Astrocyte of the hippocampus (primary cell): ENCODE data around the gene ARHGEF11.
A peak's percentile ranks its signal among the peaks of the same experiment; 100 is the strongest.

Source experiments
- DNase-seq: peaks from one replicate; pipeline ENCODE4 v3.0.0; 2011; ENCODE audit warnings: low read depth, low spot score

Gene ARHGEF11

DNA sequence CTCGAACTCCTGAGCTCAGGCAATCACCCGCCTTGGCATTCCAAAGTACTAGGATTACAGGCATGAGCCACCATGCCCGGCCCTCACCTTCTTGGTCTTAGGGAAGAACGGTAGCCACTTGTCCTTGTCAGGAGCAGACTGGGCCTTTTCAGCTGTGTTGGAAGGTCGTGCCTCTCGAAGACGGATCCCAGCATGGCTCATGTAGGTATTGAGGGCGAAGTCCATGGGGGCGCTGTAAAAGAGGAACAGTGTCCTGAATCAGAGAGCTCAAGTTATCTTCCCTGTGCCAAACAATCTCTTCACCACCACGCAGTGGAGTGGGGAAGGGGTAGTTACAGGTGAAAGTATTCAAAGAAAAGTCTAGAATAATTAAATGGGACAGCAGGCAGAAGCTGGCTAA lies 89.2 kb downstream of the ARHGEF11 start:
- DNase-seq = no peak

DNA sequence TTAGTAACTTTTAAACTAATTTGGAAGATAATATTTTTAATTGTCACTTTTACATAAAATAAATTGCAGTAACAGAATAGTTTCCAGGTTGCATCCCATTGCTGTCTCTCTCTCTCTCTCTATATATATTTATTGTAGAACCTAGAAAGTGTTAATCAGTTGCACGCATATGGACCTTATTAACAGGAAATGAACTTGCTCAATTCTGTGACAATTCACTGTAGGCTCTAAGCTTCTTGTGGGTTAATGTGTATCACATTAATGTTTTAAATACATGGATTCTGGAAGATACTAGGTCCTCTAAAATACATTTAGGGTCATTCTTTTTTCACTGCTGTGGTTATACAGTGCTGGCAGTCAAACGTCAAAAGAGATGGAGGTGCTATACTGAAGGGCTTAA lies 92.0 kb downstream of the ARHGEF11 start:
- DNase-seq = no peak

DNA sequence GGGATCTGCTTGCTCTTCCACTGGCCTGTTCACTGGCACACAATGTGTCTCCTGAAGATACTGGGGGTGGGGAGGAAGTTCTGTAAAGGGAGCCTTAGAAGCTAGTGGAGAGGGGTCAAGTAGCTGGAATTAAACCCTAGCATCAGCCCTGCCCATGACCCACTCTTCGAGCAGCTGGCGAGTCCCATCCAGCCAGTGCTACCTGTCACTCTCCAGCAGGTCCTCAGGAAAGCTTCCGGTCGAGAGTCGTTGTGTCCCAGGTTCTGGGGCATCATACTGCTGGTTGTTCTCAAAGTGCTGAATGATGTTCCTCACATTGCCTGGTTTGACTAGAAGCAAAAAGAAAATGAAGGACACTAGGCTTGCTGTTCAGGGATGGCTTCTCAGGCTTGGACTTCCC lies 94.2 kb downstream of the ARHGEF11 start:
- DNase-seq = no peak

DNA sequence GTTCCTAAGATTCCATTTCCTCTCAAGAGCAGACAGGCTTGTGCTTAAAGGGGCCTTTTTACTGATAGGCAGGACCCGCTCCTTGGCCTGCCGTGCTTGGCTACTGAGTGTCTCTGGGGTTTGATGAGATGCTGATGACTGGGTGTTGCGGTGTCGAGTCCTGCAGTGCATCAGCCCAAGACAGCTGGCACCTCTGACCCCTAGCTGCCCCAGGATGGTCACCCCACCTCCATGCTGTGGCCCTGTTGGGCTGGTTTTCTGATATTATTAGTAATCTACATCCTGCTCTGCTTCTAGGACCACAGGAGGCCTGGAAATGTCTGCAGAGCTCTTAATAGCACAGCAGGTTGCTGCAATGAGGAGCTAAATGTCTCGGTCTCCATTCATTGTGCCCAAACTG lies 96.4 kb downstream of the ARHGEF11 start:
- DNase-seq = no peak

DNA sequence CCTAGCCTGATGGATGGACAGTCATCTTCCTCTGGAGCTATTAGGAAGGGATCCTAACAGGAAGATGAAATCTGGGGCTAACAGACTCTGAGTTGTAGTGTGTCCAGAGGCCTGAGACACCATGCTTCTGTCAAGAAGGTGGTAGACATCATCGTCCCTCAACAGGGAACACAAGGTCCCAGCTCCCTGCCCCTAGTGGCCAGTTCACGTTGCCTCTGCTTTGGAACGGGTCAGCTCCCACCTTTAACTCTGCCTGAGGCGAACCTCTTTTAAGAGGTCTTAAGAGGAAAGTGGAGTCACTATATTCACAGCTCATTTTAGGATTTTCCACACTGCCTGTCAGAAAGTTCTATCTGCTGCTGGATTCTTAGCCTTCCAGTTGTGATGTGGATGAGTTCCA lies 96.8 kb downstream of the ARHGEF11 start:
- DNase-seq = no peak

DNA sequence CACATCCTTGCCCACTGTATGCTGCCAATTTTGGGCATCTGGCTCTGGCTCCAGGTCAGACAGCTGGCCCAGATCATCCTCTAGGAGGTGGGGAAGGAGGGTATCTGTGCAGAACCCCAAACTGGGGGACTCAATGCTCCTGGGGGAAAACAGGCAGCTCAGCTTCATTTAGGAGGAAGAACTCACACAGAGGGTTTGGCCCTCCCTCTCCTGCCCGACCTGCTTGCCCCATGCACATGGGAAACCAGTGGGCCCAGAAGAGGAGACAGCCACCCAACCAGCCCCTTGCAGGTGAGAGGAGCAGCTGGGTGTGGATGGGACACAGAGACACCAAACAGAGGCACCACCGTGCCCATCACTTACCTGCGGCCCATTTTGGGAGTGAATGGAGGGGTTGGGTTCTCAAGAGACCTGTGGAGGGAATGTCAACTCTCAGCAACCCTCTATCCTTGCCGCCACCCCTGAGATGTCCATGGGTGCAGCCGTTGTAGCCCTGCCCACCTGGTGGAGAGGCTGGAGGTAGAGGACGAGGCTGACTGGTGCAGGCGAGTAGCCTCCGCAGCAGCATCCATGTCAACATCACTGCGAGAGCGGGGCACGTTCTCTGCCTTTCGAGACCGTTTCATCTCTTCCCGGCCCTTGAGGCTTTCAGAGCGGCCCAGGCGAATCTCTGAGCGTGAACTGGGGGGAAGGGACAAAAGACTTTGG lies 97.6 kb downstream of the ARHGEF11 start:
- DNase-seq = no peak

DNA sequence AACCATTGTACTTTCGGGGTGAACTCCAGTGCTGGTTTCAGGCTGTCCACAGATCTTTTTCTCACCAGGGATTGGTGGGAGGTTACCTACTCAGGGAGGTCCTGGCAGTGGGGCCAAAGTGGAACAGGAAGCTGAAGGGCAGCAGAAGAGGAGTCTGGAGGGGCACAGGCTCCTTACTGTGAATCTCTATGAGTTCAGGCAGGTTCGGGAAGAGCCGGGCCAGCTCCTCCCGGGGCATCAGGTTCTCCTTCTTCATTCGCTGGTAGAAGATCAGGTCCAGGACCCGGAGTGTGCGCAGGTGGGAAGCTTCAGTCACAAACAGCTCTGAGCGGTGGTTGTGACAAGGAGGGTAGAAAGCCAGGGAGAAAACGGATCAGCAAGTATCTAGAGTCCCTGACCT lies 98.4 kb downstream of the ARHGEF11 start:
- no peak for DNase-seq

DNA sequence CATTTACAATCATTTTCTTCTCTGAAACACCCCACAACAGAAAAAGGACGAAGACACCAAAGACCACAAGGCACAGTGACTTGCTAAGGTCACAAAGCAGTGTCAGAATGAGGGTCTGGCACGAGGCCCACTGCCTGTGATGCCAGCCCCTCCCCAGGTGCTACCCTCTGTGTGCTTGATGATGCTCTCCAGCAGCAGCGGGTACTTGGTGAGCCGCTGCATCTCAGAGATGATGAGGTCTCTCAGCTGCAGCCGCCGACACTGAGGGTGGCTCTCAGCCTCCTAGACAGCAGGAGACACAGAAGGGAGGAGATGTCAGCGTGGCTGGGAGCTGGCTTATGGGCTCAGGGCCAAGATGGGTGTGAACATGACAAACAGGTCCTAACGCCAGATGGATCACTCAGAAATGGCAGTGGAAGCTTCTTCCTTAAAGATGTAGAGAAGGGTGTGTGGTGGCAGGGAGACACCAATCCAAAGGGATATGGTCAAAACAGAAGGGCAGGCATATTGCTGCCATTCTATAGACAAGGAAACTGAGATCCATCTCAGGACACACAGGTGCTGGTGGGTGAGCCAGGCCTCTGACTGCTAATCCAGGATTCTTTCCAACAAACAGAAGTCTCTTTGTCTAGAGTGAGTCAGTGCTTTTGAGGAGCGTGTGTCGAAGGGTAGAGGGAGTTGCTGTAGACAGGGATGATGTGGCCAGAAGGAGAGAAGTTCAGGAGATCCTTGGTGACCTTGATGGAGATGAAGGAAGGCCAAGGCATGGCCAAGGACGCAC lies 99.5 kb downstream of the ARHGEF11 start:
- DNase-seq = peak; percentile 23

DNA sequence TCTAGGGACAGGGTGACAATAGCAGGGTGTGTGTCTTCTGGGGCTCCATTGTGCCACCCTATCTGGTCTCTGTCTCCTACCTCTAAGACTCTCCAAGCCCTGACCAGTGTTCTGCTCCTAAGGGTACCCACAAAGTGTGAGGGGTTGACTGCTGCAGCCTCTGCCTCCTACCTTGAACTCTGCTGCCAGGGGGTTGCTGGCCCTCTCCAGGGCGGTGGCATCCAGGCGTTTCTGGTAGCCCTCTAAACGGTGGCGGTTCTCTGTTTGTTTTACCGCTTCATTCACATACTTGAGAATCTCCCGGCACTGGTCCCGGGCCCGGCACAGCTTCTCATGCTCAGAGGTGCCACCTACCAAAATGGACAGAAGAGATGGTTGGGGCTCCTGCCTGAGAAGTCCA lies 100.7 kb downstream of the ARHGEF11 start:
- DNase-seq = no peak

DNA sequence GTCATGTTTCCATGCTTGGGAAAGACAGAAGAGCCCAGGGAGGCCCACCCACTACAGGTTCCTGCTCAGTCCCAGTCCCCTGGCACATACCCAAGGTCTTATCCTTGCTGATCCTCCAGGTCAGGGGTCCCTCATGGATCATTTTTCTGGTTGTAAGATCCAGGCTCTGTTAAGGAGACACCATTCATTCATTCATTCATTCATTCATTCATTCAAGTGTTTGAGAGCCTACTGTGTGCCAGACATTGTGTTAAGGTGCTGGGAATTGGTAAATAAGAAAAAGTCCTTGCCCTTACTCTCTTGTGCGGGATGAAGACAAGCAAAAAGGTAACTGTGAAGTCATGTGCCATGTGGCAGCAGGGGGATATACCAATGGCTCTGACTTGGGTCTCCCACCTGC lies 101.3 kb downstream of the ARHGEF11 start:
- no peak for DNase-seq

DNA sequence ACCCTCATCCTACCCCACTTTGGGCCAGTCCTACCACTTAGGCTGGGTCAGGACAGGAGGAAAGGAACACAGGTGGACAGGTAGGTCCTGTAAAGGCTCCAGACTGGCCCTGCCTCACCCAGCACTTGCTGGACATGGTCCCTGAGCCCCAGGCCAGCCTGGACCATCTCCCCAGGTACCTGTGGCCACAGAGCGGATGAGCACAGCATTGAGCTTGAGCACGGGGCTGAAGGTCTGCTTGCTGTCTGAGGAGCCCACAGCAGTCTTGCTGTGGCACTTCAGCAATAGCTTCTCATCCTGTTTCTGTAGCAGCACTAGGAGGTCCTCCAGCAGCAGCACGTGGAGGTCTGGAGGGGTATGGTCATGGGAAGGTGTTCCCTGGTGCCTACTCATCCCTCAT lies 101.8 kb downstream of the ARHGEF11 start:
- no peak for DNase-seq

DNA sequence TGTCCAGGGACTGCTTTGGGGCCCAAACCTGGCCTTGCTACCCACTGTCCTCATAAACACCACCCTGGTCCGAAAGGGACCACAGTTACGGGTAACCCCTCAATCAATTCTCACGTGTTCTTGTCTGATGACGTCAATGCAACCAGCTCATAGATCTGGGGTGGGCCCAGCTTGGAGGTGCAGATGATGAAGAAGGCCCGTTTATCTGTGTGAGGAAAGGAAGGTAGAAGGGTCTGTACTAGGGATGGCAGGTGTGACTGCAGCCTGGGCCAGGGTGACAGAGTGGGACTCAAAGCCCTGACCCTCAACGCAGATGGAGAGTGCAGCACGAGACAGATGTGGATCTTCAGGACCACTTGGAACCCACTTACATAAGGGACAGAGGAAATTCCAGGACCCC lies 103.0 kb downstream of the ARHGEF11 start:
- no peak for DNase-seq

DNA sequence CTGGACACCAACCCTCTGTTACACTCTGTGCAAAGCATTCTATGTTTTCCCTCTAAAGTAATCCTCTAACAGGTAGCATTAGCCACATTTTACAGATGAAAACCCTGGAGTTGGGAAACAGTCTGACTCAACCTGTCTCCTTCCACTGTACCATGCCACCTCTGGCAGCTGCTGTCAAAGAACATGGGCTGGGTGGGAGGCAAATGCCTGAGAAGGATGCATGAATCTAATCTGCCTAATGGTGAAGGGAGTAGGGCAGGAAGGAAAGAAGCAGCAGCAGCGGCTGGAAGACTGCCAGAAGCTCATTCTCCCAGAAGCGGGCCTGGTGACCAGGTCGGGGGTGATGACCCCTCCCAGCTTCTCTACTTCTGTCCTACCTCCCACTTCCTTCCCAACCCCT lies 103.4 kb downstream of the ARHGEF11 start:
- DNase-seq = no peak

DNA sequence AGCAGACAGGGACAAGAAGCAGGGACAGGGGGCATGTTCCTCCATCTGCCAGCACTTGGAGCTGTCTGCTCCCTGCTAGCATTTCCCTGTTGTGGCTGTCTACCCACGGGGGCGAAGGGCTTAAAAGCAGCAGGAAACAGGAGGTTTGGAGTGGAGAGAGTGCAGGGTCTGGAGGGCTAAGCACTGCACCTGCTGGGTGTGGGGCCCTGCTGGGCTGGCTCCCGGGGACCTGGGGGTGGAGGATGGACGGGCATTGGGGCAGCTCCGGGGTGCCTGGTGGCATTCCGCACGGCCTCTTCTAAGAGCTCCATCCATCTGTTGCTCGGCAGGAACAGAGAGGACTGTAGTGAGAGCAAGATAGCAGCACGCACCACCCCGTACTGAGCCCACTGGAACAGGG lies 103.9 kb downstream of the ARHGEF11 start:
- no peak for DNase-seq

DNA sequence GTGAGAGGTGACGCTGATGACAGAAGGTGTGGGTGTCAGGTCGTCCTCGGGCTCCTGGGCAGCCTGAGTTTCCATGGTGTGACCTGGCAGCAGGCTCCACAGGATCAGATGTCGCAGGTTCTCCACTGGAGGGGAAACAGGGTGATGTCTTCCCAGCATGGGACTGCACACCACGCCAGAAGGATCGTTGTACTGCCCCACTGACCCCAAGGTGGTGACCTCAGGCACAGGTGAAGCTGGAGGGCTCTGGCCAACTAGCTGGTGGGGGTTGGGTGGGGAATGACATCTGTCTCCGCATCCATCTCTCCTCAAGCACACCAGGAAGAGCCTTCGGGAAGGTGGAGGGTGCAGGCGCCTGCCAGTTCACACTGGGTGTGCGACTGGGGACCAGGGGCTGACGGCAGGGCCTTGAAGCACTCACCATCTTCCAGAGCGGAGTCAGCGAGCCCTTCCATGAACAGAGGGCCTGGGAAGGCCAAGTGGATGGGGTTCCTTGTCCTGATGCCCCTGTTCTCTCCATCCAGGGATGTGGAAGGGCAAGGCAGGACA lies 105.7 kb downstream of the ARHGEF11 start:
- DNase-seq = no peak

DNA sequence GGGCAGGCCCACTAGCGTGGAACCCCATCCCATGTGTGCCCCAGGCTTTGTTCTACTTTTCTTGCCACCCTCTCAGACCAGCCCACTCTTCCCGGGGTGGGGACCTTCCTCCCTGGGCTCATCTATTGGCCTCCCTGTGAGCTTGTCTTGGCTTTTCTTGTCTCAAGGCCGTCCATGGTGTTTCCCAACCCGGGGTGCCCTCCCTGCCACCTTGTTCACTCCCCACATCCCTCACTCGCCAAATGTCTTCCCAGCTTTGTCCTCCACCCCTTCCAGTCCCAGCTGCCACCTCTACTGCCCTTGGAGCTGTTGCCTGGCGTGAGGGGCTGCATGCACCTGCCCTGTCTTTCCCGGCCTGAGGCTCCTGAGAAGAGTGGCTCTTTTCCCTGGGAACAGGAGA lies 106.7 kb downstream of the ARHGEF11 start:
- DNase-seq = no peak

DNA sequence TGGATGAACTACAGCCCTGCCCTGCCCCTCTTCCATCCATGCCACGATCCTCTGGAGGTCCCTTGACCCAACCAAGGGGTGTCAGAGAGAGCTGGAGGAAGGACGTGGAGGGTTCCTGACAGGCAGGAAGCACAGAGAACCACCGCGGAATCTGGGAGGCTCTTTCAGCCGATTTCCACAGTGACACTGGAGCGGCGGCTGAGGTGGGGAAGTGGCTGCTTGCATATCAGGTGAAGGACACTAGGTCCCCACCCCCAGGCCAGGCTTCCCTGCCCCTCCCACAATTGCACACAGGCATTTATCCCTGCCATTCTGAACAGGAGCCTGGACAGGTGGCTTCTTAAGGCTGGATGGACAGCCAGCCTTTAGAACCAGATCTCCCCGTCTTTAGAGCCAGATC lies 107.7 kb downstream of the ARHGEF11 start:
- no peak for DNase-seq

DNA sequence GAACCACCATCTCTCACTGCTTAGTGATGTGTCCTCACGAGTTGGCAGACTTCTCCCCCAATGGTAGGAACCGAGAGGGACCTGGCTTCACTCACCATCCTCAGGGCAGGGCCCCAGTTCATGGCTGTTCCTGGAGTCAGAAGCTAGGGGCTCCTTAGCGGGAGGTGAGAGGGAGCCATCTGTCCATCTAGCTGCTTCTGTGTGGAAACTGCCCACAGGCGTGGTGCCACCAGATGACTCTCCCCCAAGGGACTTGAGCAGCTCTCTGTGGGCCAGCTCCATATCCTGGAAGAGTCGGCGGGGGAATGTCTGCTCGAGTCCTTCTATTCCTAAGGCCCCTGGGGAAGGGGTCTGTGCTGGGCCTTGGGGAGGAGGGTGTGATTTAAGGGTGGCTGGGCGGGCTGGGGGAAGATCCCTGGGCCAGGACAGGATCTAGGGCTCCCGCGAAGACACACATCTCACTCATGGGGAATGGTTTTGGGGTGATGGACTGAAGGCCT lies 108.8 kb downstream of the ARHGEF11 start:
- DNase-seq = no peak

DNA sequence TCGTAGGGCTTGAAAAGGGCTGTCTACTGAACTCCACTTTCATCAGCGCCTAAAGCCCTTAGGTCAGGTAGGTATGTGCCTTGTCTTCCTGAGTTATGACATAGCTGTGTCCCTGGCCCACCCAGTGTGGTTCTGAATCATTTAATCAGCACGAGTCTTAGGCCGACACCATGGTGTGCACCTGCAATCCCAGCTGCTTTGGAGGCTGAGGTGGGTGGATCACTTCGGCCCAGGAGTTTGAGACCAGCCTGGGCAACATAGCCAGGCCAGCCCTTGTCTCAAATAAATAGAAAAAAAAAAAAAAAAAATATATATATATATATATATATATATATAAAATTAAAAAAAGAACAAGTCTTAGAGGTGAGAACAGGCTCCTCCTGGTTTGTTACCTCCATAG lies 109.4 kb downstream of the ARHGEF11 start:
- no peak for DNase-seq

DNA sequence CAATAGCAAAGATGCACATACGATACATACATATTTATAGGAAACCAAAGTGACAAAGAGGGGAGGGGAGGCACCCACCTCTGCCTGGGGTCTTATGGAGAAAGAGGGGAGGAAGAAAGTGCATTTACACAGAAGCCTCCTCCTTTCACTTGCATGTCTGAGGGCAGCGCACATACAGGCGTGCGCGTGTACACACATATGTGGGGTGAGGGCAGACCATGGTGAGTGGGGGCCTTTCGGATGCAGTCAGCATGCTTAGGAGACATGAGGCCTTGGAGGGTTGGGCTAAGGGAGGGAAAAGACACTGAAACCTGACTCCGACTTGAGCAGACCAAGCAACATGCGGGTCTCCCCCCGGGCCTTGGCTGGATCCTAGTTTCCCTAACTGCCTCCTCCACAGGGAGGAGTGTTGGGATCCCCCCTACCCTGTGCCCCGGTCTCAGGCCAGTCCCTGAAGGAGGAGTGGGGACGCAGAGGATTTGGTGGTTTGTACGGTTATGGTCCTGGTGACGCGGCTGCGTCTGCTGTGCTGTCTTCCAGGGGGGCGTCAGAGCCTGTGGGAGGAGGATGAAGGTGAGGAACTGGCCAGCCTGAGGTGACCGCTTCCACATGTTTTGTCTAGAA lies 109.9 kb downstream of the ARHGEF11 start:
- no peak for DNase-seq

DNA sequence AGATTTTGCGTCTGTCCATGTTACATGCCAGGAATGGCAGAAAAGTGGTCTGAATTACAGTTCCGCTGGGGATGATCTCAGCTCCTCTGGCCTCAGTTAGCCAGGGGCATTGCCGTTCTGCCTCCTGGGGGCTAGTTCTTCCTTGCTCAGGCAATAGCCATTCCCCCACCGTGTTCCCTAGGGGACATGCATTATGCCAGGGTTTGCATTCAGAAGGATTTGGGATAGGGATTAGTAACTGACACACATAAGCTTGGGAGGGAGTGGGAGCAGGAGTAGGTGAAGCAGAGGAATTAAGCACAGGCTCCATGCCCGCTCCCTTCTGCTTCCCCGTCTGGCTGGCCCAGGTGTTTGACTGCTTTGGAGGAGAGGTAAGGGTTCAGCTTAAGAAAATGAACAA lies 112.4 kb downstream of the ARHGEF11 start:
- DNase-seq = no peak

DNA sequence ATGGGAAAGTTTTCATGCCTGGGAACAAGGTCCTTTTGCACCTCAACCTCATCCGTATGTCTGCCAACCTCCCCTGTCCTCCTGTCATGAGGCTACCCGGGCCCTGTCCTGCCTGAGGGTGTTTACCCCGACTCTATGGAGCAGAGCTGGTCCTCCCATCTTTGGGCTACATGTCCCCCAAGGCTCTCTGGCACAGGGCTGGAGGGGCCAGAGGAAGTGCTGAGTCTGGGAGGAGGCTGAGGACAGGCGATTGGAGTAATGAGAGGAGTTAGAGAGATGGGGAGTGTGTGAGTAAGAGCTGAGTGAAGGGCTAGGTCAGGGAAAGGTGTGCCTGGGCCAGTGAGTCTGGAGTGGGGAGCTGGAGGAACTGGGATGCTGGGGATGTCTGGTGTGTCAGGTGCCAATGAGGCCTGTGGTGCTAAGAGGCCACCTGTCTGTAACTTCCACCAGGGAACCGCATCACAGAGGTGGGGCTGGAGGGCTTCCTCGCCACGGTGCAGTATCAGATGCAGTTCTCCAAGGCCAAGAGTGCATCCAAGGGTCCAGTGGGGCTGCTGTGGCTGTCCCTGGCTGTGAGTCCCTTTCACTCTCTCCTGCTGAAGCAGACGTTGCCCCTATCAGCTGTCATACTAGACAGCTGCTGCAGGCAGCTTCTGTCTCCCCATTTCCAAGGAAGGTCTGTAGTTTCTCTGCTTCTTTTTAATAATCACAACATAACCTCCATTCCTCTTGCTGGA lies 113.4 kb downstream of the ARHGEF11 start:
- DNase-seq = no peak
